Duodenal mucosa (tissue), 2 donors: ENCODE data around the gene ZNF14.
"Not testable (repeated sequence)": the region's sequence is repeated elsewhere in the genome, so short reads cannot be mapped to it uniquely, and the experiment has no call there.

ENCODE experiments used
- H3K27ac ChIP-seq: one replicate; pipeline ENCODE4 v1.7.0; 2013; ENCODE audit warnings: low read depth, low read length
- H3K27me3 ChIP-seq, 2 donors: one replicate each; pipeline ENCODE4 v1.7.0; 2013; ENCODE audit warnings: low read length in 2 of 2, control low read depth in 1 of 2; ENCODE audit not compliant: insufficient read depth in 2 of 2, control insufficient read depth in 1 of 2
- H3K36me3 ChIP-seq, 2 donors: one replicate each; pipeline ENCODE4 v1.7.0; 2013; ENCODE audit warnings: low read length in 2 of 2, control low read depth in 1 of 2; ENCODE audit not compliant: insufficient read depth in 2 of 2, control insufficient read depth in 1 of 2
- H3K4me1 ChIP-seq, 2 donors: one replicate each; pipeline ENCODE4 v1.7.0; 2013; ENCODE audit warnings: low read length in 2 of 2, control low read depth in 1 of 2; ENCODE audit not compliant: insufficient read depth in 2 of 2, control insufficient read depth in 1 of 2
- H3K4me3 ChIP-seq, 2 donors: one replicate each; pipeline ENCODE4 v1.7.0; 2013; ENCODE audit warnings: low read length in 2 of 2, low read depth in 1 of 2
- H3K9ac ChIP-seq, 2 donors: one replicate each; pipeline ENCODE4 v1.7.0; 2013; ENCODE audit warnings: low read length in 2 of 2, low read depth in 1 of 2
- H3K9me3 ChIP-seq, 2 donors: one replicate each; pipeline ENCODE4 v1.7.0; 2013; ENCODE audit warnings: low read length in 2 of 2, control low read depth in 1 of 2; ENCODE audit not compliant: control insufficient read depth in 1 of 2

The ZNF14 gene

GRCh38 chr19:19687090-19687489 is 45.8 kb downstream of the ZNF14 start:
- H3K36me3 ChIP-seq: no peaks in the 10 kb centered on the region
- H3K9me3 ChIP-seq: peaks cover 4 to 16% of the 10 kb centered on the region in 2 donors
- H3K27ac ChIP-seq: no peak overlapping the region
- H3K27me3 ChIP-seq: no peaks in the 10 kb centered on the region
- H3K4me3 ChIP-seq: no peak overlapping the region
- no peak overlapping the region for H3K9ac ChIP-seq
- H3K4me1 ChIP-seq: no peaks in the 10 kb centered on the region

- H3K9me3 ChIP-seq: peaks cover 4 to 16% of the 10 kb centered on the region in 2 donors
These were observed 46.3 kb downstream of the ZNF14 start for GRCh38 chr19:19686580-19686979.

GRCh38 chr19:19686119-19686518 is 46.8 kb downstream of the ZNF14 start:
- H3K9ac ChIP-seq, H3K27me3 ChIP-seq, H3K27ac ChIP-seq, H3K36me3 ChIP-seq, H3K4me1 ChIP-seq, H3K4me3 ChIP-seq: not testable (repeated sequence)
- H3K9me3 ChIP-seq: peaks cover 7 to 21% of the 10 kb centered on the region in 2 donors

More at GRCh38 chr19:19686580-19686979, 46.3 kb downstream of the ZNF14 start:
- H3K36me3 ChIP-seq: no peaks in the 10 kb centered on the region
- no peak overlapping the region for H3K4me3 ChIP-seq
- H3K4me1 ChIP-seq: no peaks in the 10 kb centered on the region
- no peak overlapping the region for H3K9ac ChIP-seq
- H3K27me3 ChIP-seq: no peaks in the 10 kb centered on the region
- H3K27ac ChIP-seq: no peak overlapping the region

GRCh38 chr19:19679176-19680073 is 53.5 kb downstream of the ZNF14 start:
- Histone ChIP-seq H3K27ac (no peak overlapping the region), H3K4me3 (no peak overlapping the region), H3K4me1 (no peaks in the 10 kb centered on the region), H3K27me3 (no peaks in the 10 kb centered on the region), H3K9me3 (peaks cover 36 to 45% of the 10 kb centered on the region in 2 donors), H3K36me3 (peaks cover 43 to 58% of the 10 kb centered on the region in 2 donors), H3K9ac (no peak overlapping the region)

- Histone ChIP-seq H3K36me3 (peaks cover 43 to 69% of the 10 kb centered on the region in 2 donors), H3K9ac (no peak overlapping the region), H3K27me3 (no peaks in the 10 kb centered on the region), H3K4me3 (peak overlapping the region in 1 of 2 donors; percentile 21), H3K27ac (no peak overlapping the region), H3K4me1 (no peaks in the 10 kb centered on the region), H3K9me3 (peaks cover 36 to 40% of the 10 kb centered on the region in 2 donors)
These were observed 55.3 kb downstream of the ZNF14 start for GRCh38 chr19:19677579-19677978.

- Histone ChIP-seq H3K9ac (no peak overlapping the region), H3K4me1 (peaks cover 5 to 10% of the 10 kb centered on the region in 2 donors), H3K4me3 (no peak overlapping the region), H3K9me3 (peaks cover 23 to 25% of the 10 kb centered on the region in 2 donors), H3K36me3 (peaks cover 34 to 50% of the 10 kb centered on the region in 2 donors), H3K27me3 (no peaks in the 10 kb centered on the region), H3K27ac (no peak overlapping the region)
These were observed 58.6 kb downstream of the ZNF14 start for GRCh38 chr19:19674315-19674714.

GRCh38 chr19:19672816-19673215 is 60.1 kb downstream of the ZNF14 start:
- no peak overlapping the region for H3K9ac ChIP-seq
- no peaks in the 10 kb centered on the region for H3K27me3 ChIP-seq
- no peak overlapping the region for H3K4me3 ChIP-seq
- peaks cover 21 to 35% of the 10 kb centered on the region in 2 donors for H3K36me3 ChIP-seq
- peaks cover 5 to 10% of the 10 kb centered on the region in 2 donors for H3K4me1 ChIP-seq
- H3K27ac ChIP-seq: no peak overlapping the region
- H3K9me3 ChIP-seq: peaks cover 12 to 14% of the 10 kb centered on the region in 2 donors

GRCh38 chr19:19670070-19670551 is 62.8 kb downstream of the ZNF14 start:
- H3K4me1 ChIP-seq: peaks cover 5 to 10% of the 10 kb centered on the region in 2 donors
- H3K9ac ChIP-seq: no peak overlapping the region
- no peaks in the 10 kb centered on the region for H3K9me3 ChIP-seq
- no peak overlapping the region for H3K27ac ChIP-seq
- H3K27me3 ChIP-seq: no peaks in the 10 kb centered on the region
- peak overlapping the region; percentile 83 to 89 for H3K4me3 ChIP-seq
- peaks cover 0 to 13% of the 10 kb centered on the region in 2 donors for H3K36me3 ChIP-seq

- H3K4me3 ChIP-seq: peak within 1 kb of the TSS; percentile 83 to 89
- no peaks in the 10 kb centered on the region for H3K27me3 ChIP-seq
- peaks cover 5 to 10% of the 10 kb centered on the region in 2 donors for H3K4me1 ChIP-seq
- H3K36me3 ChIP-seq: peaks cover 0 to 7% of the 10 kb centered on the region in 2 donors
- no peaks in the 10 kb centered on the region for H3K9me3 ChIP-seq
- peak within 1 kb of the TSS; percentile 77 to 83 for H3K9ac ChIP-seq
- H3K27ac ChIP-seq: peak within 1 kb of the TSS; percentile 80
These were observed 64.5 kb downstream of the ZNF14 start, which contains the start of gene ZNF101 for GRCh38 chr19:19668230-19669012. ZNF101 (plus strand) TSS chr19:19668839; CDS start chr19:19668964, 125 bp downstream.
